Cardiac muscle cell (in vitro differentiated cells and primary cell): ENCODE data around the gene SERPINB1. TPM values are rescaled to one million over a fixed set of nuclear protein-coding genes. Genes with fewer than 3 reads are reported as not detected.

Experiments
- DNase-seq, 2 donors: peaks; one replicate each; pipeline versions ENCODE4 v3.0.0 to v3.0.0-alpha.2; 2010 to 2017; ENCODE audit warnings: low read depth in 1 of 2, low spot score in 1 of 2
- H3K27ac ChIP-seq: fragments of 200-600 bp; sonication (generic); 2 replicates; pipeline ENCODE4 v1.5.1; 2016
- H3K27me3 ChIP-seq: fragments of 200-600 bp; sonication (generic); 2 replicates; pipeline ENCODE4 v1.6.0; 2016; ENCODE audit warnings: control low read depth
- H3K36me3 ChIP-seq: fragments of 200-600 bp; sonication (generic); 2 replicates; pipeline ENCODE4 v1.5.1; 2016; ENCODE audit warnings: control low read depth
- H3K4me1 ChIP-seq: fragments of 200-600 bp; sonication (generic); 2 replicates; pipeline ENCODE4 v1.8.1; 2017; ENCODE audit warnings: low read depth, mild to moderate bottlenecking, mixed run types
- H3K4me3 ChIP-seq: fragments of 200-600 bp; sonication (generic); 2 replicates; pipeline ENCODE4 v1.5.1; 2016; ENCODE audit warnings: mild to moderate bottlenecking
- H3K9me3 ChIP-seq: fragments of 200-600 bp; sonication (generic); 2 replicates; pipeline ENCODE4 v1.5.1; 2017; ENCODE audit warnings: low read depth, mild to moderate bottlenecking, control low read depth
- polyA plus RNA-seq: library from polyadenylated mRNA; unstranded; fragments of >200 nt; fragmentation: Nextera tagmentation; extraction: Ambion mirVana; gene quantifications from 2 replicates; pipeline ENCODE4 v1.2.1, GENCODE V29; 2016
- total RNA-seq: library from RNA; depleted of rRNA; stranded (reverse); fragments of >200 nt; gene quantifications from 2 replicates; pipeline ENCODE4 v1.2.3, GENCODE V29; 2016
- TF ChIP-seq, protein P1 (sequence below): IDR thresholded peaks from 2 replicates; pipeline ENCODE4 v1.5.1; 2012; ENCODE audit warnings: low read depth, mild to moderate bottlenecking, low read length

SERPINB1 gene
- total and polyA plus RNA-seq, 2 experiments from 2014 or later: 3.2 to 6.5 TPM

DNA sequence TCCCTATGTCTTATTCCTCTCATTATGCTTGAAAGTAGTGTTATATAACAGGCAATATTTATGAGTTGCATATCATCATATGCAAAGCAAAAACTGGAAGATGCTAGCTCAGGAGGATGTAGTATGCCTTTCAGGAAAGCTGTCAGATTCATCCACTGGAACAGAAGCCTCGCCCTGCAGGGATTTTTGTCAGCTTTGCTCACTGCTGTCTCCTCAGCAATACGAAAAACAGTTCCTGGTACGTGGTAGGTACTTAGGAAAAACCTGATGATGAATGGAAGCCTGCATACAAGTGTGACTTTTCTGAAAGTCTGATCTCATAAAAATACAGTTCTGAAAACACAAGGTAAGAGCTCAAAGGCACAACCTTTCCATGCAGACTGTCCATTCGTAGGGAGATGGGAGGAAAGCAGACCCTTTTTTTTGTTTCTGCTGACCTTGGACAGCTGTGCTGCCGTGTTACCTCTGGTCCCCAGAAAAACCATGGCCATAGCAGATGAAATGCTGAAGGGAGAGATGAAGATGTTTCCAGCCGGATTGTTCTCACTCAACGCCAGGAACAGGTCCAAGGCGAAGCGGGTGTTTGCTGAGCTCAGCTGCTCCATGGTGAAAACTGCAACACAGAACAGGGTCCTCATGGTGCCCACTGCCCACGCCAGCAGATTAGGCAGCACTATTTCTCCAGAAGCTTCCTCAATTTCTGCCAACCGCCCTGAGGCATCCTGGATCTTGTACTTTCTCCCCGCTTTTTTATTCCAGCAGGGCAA is 1.5 kb downstream of the SERPINB1 start:
- peaks cover 23% of the 10 kb centered on the region for H3K4me1 ChIP-seq
- no peaks in the 10 kb centered on the region for H3K27me3 ChIP-seq
- H3K27ac ChIP-seq: peak overlapping the region; percentile 92
- H3K36me3 ChIP-seq: no peaks in the 10 kb centered on the region
- no peaks in the 10 kb centered on the region for H3K9me3 ChIP-seq
- no peak overlapping the region for H3K4me3 ChIP-seq
- TF ChIP-seq, protein P1, sequence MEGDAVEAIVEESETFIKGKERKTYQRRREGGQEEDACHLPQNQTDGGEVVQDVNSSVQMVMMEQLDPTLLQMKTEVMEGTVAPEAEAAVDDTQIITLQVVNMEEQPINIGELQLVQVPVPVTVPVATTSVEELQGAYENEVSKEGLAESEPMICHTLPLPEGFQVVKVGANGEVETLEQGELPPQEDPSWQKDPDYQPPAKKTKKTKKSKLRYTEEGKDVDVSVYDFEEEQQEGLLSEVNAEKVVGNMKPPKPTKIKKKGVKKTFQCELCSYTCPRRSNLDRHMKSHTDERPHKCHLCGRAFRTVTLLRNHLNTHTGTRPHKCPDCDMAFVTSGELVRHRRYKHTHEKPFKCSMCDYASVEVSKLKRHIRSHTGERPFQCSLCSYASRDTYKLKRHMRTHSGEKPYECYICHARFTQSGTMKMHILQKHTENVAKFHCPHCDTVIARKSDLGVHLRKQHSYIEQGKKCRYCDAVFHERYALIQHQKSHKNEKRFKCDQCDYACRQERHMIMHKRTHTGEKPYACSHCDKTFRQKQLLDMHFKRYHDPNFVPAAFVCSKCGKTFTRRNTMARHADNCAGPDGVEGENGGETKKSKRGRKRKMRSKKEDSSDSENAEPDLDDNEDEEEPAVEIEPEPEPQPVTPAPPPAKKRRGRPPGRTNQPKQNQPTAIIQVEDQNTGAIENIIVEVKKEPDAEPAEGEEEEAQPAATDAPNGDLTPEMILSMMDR: no peak
- no peak for DNase-seq

DNA sequence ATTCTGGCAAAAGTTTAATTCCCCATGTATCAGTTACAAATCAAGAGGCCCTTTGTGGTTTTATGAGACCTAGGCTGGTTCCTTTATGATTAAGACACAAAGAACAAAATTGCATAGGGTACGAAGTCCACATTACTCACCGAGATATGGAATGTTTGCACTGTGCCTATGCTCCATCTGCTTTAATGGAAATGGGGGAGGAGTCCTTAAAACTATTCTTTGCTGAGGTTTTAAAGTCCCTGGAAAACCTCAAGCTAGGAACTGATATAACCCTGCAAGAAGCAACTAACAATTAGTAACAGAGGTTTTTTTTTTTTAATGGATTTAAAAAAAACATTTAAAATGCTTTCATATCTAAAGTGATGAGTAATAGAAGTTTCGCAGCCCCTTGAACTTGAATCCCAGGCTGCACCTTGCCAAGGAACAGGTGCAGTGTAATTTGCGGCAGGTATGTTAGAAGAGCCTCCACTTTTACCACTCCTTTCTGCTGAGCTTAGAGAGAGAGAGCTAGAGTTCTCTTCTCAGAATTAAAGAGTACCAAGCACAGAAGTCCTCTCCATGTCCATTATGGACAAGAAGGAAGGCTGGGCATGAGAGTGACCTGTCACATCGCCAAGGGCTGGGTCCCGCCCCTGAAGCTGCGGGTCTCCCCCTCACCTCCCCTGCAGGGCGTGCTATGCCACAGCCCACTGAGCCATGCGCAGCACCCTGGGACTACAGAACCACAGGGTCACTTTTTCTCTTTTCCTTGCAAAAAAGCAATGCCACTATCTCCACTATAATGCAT is 2.3 kb downstream of the SERPINB1 start:
- Histone ChIP-seq H3K27me3 (no peaks in the 10 kb centered on the region), H3K4me3 (no peak overlapping the region)
- TF ChIP-seq, protein P1: no peak

DNA sequence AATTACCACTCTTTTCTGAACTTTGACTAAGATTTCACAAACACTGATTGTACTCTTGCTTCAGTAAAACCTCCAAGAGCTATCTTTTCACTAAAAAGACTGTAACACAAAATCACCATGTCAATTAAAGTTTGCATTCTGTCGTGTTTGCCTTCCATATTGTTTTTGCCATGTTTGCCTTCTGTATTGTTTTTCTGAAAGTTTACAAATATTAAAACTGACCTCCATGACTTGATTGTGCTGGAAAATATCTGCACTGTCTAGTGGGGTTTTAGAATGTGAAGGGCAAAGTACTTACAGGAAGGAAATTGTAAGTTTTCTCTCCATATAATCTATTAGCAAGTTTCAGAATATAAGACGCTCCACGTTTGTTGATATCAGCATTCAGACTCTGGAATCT is 3.4 kb downstream of the SERPINB1 start:
- TF ChIP-seq, protein P1: no peak
- Histone ChIP-seq H3K27me3 (no peaks in the 10 kb centered on the region), H3K36me3 (no peaks in the 10 kb centered on the region), H3K4me3 (no peak overlapping the region), H3K27ac (no peak overlapping the region), H3K4me1 (peaks cover 23% of the 10 kb centered on the region), H3K9me3 (no peaks in the 10 kb centered on the region)
- DNase-seq: no peak

More for the DNA sequence above, 2.3 kb downstream of the SERPINB1 start:
- H3K4me1 ChIP-seq: peaks cover 23% of the 10 kb centered on the region
- H3K9me3 ChIP-seq: no peaks in the 10 kb centered on the region
- peak in 1 of 2 donors; percentile 77 for DNase-seq
- H3K36me3 ChIP-seq: no peaks in the 10 kb centered on the region
- peak overlapping the region; percentile 92 for H3K27ac ChIP-seq

- Histone ChIP-seq H3K9me3 (no peaks in the 10 kb centered on the region), H3K27ac (no peak overlapping the region), H3K4me1 (peaks cover 4% of the 10 kb centered on the region), H3K4me3 (no peak overlapping the region), H3K27me3 (no peaks in the 10 kb centered on the region), H3K36me3 (no peaks in the 10 kb centered on the region)
- TF ChIP-seq, protein P1: no peak
- DNase-seq: no peak
Measured at GRCh38 chr6:2834262-2834661, 7.4 kb downstream of the SERPINB1 start.

DNA sequence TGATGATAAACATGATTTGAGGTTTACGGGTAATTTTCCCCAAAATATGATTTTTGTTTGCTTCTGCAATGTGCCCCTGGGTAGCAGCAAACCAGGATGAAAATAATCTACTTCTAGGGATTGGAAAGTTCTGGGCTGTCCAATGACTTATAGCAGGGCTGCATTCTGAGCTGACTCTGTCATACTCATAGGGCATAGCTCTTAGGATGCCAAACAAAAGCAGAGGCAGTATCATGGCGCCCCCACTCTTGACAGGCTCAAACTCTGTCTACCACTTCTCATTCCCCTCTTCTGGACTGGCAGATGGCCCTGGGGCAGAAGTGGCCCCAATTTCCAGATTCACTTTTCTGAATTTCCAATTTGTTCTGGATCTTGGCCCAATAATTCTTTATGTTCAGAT is 10.3 kb downstream of the SERPINB1 start:
- no peaks in the 10 kb centered on the region for H3K9me3 ChIP-seq
- H3K4me1 ChIP-seq: no peaks in the 10 kb centered on the region
- no peak overlapping the region for H3K4me3 ChIP-seq
- H3K36me3 ChIP-seq: no peaks in the 10 kb centered on the region
- TF ChIP-seq, protein P1: no peak
- no peaks in the 10 kb centered on the region for H3K27me3 ChIP-seq
- H3K27ac ChIP-seq: no peak overlapping the region
- DNase-seq: no peak
